KMS-11 (cell line): ENCODE data around the gene HSD3B2.
"Not testable (repeated sequence)": the region's sequence is repeated elsewhere in the genome, so short reads cannot be mapped to it uniquely, and the experiment has no call there.

Experiments
- H2AFZ ChIP-seq: fragments of 200-600 bp; sonication (generic); 2 replicates; pipeline ENCODE4 v1.6.1; 2016; ENCODE audit warnings: antibody characterized with exemption, mixed run types, low read depth
- H3K27ac ChIP-seq: fragments of 200-600 bp; sonication (generic); 2 replicates; pipeline ENCODE4 v1.6.1; 2016; ENCODE audit warnings: mild to moderate bottlenecking, mixed run types
- H3K27me3 ChIP-seq: fragments of 200-600 bp; sonication (generic); 2 replicates; pipeline ENCODE4 v1.6.1; 2017; ENCODE audit warnings: mild to moderate bottlenecking, low read depth, mixed run types, moderate library complexity; ENCODE audit not compliant: insufficient read depth
- H3K36me3 ChIP-seq: fragments of 200-600 bp; sonication (generic); 2 replicates; pipeline ENCODE4 v1.6.1; 2017; ENCODE audit warnings: mild to moderate bottlenecking, mixed run types; ENCODE audit not compliant: insufficient read depth
- H3K4me1 ChIP-seq: fragments of 200-600 bp; sonication (generic); 2 replicates; pipeline ENCODE4 v1.6.1; 2016; ENCODE audit warnings: mild to moderate bottlenecking, low read depth, mixed run types; ENCODE audit not compliant: poor library complexity, severe bottlenecking
- H3K4me2 ChIP-seq: fragments of 200-600 bp; sonication (generic); 2 replicates; pipeline ENCODE4 v1.7.0; 2016; ENCODE audit warnings: mild to moderate bottlenecking, mixed run types
- H3K4me3 ChIP-seq: fragments of 200-600 bp; sonication (generic); IDR thresholded peaks from 2 replicates; pipeline ENCODE4 v1.6.1; 2017; ENCODE audit warnings: low read depth, low read length, mixed read lengths; ENCODE audit not compliant: insufficient read depth
- H3K79me2 ChIP-seq: fragments of 200-600 bp; sonication (generic); 2 replicates; pipeline ENCODE4 v1.6.1; 2016; ENCODE audit warnings: low read depth, mixed run types; ENCODE audit not compliant: insufficient read depth
- H3K9ac ChIP-seq: fragments of 200-600 bp; sonication (generic); 2 replicates; pipeline ENCODE4 v1.6.1; 2016; ENCODE audit warnings: mild to moderate bottlenecking, mixed run types
- H4K20me1 ChIP-seq: fragments of 200-600 bp; sonication (generic); 2 replicates; pipeline ENCODE4 v1.6.1; 2016; ENCODE audit warnings: mild to moderate bottlenecking, mixed run types; ENCODE audit not compliant: insufficient read depth
- CTCF ChIP-seq: fragments of 200-600 bp; sonication (generic); conservative IDR thresholded peaks from 2 replicates; pipeline ENCODE4 v1.6.1; 2017; ENCODE audit warnings: low read depth, mild to moderate bottlenecking, antibody characterized with exemption, low read length, moderate library complexity, mixed read lengths

HSD3B2 gene

DNA sequence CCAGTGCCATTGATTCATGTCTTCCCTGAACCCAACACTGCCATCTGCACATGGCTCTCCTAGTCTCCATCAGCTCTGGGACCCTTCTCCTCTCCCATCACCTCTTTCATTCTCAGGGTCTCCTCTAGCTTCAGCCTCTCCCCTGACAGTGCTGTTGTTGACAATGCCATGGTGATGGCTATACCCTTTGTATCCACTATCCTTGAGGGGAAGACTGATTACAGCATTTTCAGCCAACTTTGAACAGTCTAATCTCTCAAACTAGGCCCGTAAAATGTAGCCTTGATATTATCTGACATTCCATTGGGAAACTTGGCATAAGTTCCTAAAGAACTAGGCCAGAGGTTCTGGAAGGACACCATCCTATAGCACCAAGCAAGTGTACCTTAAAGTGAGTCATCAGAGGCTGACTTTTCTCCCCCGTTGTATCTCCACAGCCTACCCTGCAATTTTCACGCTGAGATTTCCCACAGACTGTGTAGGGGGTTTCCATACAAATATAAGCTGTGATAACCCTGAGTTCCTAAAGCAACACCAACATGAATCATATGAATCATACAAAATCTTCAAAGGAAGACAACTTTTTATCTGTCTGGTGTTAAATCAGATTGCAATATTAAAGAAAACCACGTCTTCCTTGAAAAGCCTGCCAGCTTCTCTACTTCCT lies 40.6 kb upstream of the HSD3B2 start:
- H3K36me3 ChIP-seq, result no peaks in the 10 kb centered on the region
- H3K4me1 ChIP-seq, result no peaks in the 10 kb centered on the region
- no peak overlapping the region for H3K4me2 ChIP-seq
- no peak overlapping the region for H3K27ac ChIP-seq
- no peak overlapping the region for H2AFZ ChIP-seq
- TF ChIP-seq CTCF, result no peak
- H3K27me3 ChIP-seq, result no peaks in the 10 kb centered on the region
- no peak overlapping the region for H3K4me3 ChIP-seq
- no peaks in the 10 kb centered on the region for H3K79me2 ChIP-seq
- no peak overlapping the region for H3K9ac ChIP-seq
- H4K20me1 ChIP-seq, result no peaks in the 10 kb centered on the region

GRCh38 chr1:119375366-119375765 lies 39.6 kb upstream of the HSD3B2 start:
- H3K27me3 ChIP-seq, result no peaks in the 10 kb centered on the region
- no peak overlapping the region for H2AFZ ChIP-seq
- no peak overlapping the region for H3K27ac ChIP-seq
- H3K9ac ChIP-seq, result no peak overlapping the region
- H3K4me3 ChIP-seq, result no peak overlapping the region
- H3K36me3 ChIP-seq, result no peaks in the 10 kb centered on the region
- H3K4me1 ChIP-seq, result no peaks in the 10 kb centered on the region
- H4K20me1 ChIP-seq, result no peaks in the 10 kb centered on the region
- H3K4me2 ChIP-seq, result no peak overlapping the region
- no peak for TF ChIP-seq CTCF
- H3K79me2 ChIP-seq, result no peaks in the 10 kb centered on the region

DNA sequence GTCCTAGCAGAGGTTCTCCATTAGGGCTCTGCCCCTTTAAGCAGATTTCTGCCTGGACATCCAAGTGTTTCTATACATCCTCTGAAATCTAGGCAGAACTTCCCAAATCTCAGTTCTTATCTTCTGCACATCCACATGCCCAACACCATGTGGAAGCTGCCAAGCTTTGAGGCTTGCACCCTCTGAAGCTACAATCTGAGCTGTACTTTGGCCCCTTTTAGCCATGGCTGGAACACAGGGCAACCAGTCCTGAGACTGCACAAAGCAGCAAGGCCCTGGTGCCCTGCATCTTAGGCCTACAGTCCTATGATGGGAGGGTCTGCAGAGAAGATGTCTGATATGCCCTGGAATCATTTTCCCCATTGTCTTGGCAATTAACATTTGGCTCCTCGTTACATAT lies 38.4 kb upstream of the HSD3B2 start:
- no peaks in the 10 kb centered on the region for H3K79me2 ChIP-seq
- no peaks in the 10 kb centered on the region for H3K27me3 ChIP-seq
- no peak overlapping the region for H3K4me3 ChIP-seq
- no peaks in the 10 kb centered on the region for H4K20me1 ChIP-seq
- no peaks in the 10 kb centered on the region for H3K36me3 ChIP-seq
- no peak overlapping the region for H3K27ac ChIP-seq
- H3K4me2 ChIP-seq, result no peak overlapping the region
- no peak overlapping the region for H3K9ac ChIP-seq
- no peaks in the 10 kb centered on the region for H3K4me1 ChIP-seq
- no peak overlapping the region for H2AFZ ChIP-seq
- TF ChIP-seq CTCF, result no peak

GRCh38 chr1:119377594-119377993 lies 37.4 kb upstream of the HSD3B2 start:
- not testable (repeated sequence) for H3K4me3 ChIP-seq, H2AFZ ChIP-seq, H3K79me2 ChIP-seq, H3K27ac ChIP-seq, H3K4me1 ChIP-seq, H3K36me3 ChIP-seq, H3K27me3 ChIP-seq, H3K4me2 ChIP-seq, H3K9ac ChIP-seq, H4K20me1 ChIP-seq

DNA sequence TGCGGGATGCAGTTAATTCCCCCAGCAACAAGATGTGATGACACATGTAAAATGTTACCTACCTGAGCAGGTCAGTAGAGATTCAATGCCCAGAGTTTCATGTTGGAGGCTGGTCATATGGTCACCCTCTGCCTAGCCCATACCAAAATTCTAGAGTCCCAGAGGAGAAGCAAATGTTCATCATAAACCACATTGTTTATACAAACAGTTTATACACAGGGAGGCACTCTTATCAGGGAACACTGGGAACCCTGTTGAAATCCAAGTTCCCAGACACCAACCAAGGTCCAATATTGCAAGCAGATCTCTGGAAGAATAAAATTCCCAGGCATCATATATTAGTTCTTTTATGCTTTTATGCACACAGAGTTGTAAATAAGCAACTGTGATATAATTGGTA lies 35.8 kb upstream of the HSD3B2 start:
- Histone ChIP-seq H3K4me3 (no peak overlapping the region), H3K4me2 (no peak overlapping the region), H3K27ac (no peak overlapping the region), H3K27me3 (no peaks in the 10 kb centered on the region), H3K36me3 (no peaks in the 10 kb centered on the region), H3K4me1 (no peaks in the 10 kb centered on the region), H4K20me1 (no peaks in the 10 kb centered on the region), H2AFZ (no peak overlapping the region), H3K79me2 (no peaks in the 10 kb centered on the region), H3K9ac (no peak overlapping the region)
- TF ChIP-seq CTCF, result no peak
